Endothelial cell of hepatic sinusoid (primary cell): ENCODE data around the gene SOCS6.
"Not testable (repeated sequence)": the region's sequence is repeated elsewhere in the genome, so short reads cannot be mapped to it uniquely, and the experiment has no call there.

ENCODE experiments used
- in situ Hi-C: cut with HindIII; loops from 2 replicates; pipeline ENCODE4 v1.10.0; 2017; ENCODE audit warnings: low sequenced_read_pairs

SOCS6 gene

GRCh38 chr18:70321616-70322015, 32.8 kb downstream of the SOCS6 start:
- in situ Hi-C loops = no loop called here

- in situ Hi-C loops = no loop called here
Measured at GRCh38 chr18:70322385-70322784, 33.5 kb downstream of the SOCS6 start.

DNA sequence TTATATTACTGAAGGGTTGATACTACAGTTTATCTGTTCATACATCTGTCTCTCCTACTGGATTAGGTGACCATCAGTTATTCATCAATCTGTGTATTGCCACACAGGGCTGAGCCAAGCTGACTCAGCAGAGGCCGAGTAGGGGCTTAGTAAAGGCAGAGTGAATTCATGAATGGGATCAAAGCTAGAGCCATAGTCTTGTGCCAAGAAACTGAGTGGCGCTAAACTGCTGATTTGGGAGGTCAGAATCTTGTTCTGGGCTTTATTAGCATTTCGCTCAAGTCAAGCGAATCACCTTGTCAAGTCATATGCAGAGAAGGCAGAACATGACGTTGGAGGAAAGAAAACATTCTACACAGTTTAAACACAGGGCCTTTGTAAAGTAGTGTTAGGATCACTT, 34.1 kb downstream of the SOCS6 start:
- in situ Hi-C loops = no loop called here

DNA sequence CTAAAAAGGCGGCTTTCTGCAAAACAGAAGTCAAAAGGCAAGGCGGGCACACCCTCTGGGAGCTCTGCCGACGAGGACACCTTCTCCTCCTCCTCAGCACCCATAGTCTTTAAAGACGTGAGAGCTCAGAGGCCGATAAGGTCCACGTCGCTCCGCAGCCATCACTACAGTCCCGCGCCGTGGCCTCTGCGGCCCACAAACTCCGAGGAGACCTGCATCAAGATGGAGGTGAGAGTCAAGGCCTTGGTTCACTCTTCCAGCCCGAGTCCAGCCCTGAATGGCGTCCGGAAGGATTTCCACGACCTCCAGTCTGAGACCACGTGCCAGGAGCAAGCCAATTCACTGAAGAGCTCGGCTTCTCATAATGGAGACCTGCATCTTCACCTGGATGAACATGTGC, 36.1 kb downstream of the SOCS6 start:
- in situ Hi-C loops = no loop called here

DNA sequence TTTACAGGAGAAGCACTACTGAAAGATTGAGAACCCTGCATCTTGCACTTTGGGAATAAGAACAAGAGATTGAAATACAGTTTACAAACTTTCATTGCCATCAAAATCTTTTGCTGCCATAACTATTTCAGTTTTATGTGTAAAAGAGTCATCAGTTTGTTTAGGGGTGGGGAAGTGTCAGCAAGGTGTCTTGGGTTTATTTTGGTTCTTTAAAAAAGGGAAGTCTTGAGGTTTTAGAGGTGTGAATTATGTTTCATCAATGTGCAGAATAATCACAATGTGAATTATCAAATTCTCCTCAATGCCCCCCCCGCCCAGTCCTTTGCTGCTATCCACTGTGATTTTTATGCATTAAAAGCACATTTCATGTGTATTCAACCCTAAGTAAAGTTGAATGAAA, 37.4 kb downstream of the SOCS6 start:
- in situ Hi-C loops = no loop called here

DNA sequence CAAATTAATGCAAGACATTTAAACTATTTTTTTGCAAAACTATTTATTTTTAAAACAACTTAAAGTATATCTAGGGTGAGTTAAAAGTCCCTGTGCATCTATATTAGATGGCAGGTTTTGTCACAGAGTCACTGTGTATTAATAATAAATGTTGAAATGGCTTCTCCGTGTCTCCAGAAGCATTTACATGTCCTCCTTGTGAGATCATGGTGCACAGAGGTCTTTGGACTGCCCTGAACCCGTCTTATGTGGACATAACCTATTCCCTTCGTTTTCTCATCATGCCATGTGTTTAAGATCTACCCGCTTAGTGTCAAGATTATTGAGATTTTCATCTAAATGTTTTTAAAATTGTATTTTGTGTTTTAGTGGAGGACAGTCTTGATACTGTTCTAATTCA, 39.3 kb downstream of the SOCS6 start:
- in situ Hi-C loops = no loop called here

DNA sequence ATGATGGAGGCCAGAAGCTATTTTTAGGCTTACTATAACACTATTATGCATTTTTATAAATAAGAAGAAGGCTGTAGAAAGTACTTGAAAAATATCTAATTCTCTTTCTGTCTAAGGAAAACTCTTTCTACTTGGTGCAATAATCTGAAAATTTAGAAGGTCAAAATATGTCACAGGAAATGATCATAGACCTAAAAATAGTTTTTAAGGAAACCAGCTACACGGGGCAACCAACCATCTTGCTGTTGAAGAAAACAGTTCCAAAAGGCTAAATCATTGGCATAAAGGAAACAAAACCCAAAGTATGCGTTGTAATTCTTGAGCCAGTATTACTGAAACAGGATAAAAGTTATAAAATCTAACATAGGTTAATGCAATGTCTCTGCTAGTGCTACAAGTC, 40.2 kb downstream of the SOCS6 start:
- in situ Hi-C loops = no loop called here

- in situ Hi-C loops = no loop called here
Measured at GRCh38 chr18:70330887-70331286, 42.0 kb downstream of the SOCS6 start.

- in situ Hi-C loops = no loop called here
Measured at GRCh38 chr18:70331456-70332097, 42.7 kb downstream of the SOCS6 start.

DNA sequence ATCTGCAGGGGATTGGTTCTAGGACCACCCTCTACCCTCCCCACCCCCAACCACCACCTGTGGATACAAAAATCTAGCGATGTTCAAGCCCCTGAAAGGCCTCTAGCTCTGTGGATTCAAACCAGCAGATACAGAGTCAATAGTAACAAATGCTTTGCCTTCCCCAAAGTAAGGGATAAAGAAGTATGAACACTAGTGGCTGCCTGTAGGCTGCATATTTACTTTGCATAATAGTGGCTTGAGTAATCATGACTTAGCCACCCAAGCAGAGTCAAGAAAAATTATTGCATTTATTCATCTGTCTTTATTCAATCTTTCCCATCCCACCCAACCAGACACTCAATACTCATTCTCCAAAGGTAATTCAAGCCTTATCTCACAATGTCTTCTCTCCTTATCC, 43.8 kb downstream of the SOCS6 start:
- in situ Hi-C loops = no loop called here

- in situ Hi-C loops = no loop called here
Measured at GRCh38 chr18:70333316-70333715, 44.5 kb downstream of the SOCS6 start.

DNA sequence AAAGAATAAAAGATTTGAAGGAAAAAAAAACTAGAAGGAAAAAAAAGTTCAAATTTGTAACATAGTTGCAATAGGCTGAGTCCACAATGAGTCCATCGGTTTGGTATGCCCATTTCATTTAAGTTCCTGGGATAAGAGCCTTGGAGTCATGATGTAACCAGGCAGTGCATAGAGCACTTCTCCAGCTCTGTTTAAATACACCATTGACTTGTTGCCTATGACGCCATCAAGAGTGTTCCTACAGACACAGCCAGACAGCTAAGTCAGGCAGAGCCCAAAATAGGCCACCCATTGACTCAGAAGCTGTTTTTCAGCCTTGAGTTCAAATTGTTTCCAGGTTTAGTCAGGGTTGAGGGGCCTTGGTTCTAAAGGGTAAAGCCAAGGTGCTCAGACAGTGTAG, 44.9 kb downstream of the SOCS6 start:
- in situ Hi-C loops = no loop called here

DNA sequence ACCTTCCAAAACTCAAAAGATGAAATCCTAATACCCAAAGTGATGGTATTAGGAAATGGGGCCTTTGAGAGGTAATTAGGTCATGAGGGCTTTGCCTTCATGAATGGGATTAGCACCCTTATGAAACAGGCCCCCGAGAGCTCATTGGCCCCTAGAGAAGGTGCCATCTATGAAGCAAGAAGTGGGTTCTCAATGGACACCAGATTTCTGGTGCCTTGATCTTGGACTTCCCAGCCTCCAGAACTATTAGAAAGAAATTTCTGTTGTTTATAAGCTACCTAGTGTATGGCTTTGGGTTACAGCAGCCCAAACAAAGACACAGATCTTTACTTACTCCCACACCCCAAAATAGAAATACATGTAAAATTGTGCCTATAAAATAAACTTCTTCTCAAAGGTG, 45.4 kb downstream of the SOCS6 start:
- in situ Hi-C loops = no loop called here

- in situ Hi-C loops = no loop called here
Measured at GRCh38 chr18:70334728-70335329, 46.0 kb downstream of the SOCS6 start.

- in situ Hi-C loops = no loop called here
Measured at GRCh38 chr18:70335892-70336726, 47.3 kb downstream of the SOCS6 start.

DNA sequence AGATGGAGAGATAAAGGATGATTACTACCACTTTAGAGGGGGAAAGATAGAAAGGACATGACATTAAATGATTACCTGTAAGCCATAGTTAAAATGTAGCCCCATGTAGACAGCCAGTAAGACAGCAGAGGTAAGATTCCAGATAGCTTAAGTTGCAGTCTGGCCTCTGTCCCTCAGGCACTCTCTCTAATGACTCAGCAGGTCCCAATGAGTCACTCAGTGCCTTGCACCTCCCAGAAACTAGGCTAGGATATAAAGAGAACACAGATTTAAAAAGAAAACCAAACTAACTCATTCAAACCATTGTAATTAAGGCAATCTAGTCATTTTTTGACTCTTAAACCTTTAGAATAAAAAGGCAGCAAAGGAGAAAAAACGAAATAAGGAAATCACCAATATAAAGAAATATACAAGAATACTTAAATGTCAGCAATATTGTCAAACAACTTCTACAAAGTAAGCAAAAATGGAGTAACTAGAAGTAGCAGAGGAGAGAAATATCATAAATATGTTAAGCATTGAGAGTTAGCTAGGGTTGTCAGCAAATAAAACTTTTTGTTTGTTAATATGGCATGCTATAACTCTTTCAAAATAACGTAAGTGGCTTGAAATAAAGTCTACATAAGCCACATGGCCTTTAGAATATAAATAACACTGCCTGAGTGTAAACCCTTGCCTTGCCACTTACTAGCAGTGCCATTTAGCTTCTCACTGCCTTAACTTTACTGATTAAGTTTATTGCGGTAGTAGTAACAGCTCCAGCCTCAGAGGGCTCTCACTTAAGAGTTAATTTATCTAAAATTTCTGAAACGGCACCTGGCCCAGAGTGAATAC, 48.5 kb downstream of the SOCS6 start:
- in situ Hi-C loops = no loop called here

DNA sequence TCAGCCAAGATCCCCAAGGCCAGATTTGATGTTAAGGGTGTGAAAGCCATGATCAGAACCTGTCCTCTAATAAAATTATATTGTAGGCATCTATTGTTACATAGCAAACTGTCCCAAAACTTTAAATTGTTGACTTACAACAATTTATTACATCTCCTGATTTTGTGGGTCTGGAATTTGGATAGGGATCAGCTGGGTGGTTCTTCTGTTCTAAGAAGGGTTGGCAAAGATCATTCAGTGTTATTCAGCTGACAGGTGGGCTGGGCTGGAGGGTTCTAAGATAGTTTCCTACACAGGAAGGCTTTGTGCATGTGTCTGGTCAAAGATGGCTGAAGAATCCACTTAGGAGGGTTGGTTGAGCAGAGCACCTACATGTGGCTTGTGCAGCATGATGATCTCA, 50.0 kb downstream of the SOCS6 start:
- in situ Hi-C loops = no loop called here

DNA sequence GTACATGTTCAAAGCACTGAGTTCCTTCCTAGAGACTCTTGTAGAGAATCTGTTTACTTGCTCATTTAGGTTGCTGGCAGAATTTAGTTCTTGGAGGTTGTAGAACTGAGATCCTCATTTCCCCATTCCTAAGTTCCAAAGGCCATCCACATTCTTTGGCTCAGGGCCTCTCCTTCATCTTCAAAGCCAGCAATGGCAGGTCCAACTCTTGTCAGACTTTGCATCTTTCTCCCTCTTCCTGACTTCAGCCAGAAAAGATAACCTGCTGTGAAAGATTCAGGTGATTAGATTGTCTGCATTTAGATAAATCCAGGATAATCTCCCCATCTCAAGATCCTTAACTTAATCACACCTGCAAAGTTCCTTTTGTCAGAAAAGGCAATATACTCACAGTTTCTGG, 51.1 kb downstream of the SOCS6 start:
- in situ Hi-C loops = no loop called here

DNA sequence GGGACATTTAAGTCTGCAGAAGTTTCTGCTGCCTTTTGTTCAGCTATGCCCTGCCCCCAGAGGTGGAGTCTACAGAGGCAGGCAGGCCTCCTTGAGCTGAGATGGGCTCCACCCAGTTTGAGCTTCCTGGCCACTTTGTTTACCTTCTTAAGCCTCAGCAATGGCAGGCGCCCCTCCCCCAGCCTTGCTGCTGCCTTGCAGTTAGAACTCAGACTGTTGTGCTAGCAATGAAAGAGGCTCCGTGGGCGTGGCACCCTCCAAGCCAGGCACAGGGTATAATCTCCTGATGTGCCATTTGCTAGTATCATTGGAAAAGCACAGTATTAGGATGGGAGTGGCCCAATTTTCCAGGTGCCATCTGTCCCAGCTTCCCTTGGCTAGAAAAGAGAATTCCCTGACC, 59.6 kb downstream of the SOCS6 start:
- in situ Hi-C loops = not testable (repeated sequence)

GRCh38 chr18:70349316-70349715, 60.5 kb downstream of the SOCS6 start:
- in situ Hi-C loops = no loop called here

- in situ Hi-C loops = no loop called here
Measured at GRCh38 chr18:70354080-70354479, 65.2 kb downstream of the SOCS6 start.
